ENCODE measurements around the gene ANKRD53.
A peak's percentile ranks its signal among the peaks of the same experiment; 100 is the strongest.
"Not testable (repeated sequence)": the region's sequence is repeated elsewhere in the genome, so short reads cannot be mapped to it uniquely, and the experiment has no call there.

ANKRD53 gene

DNA sequence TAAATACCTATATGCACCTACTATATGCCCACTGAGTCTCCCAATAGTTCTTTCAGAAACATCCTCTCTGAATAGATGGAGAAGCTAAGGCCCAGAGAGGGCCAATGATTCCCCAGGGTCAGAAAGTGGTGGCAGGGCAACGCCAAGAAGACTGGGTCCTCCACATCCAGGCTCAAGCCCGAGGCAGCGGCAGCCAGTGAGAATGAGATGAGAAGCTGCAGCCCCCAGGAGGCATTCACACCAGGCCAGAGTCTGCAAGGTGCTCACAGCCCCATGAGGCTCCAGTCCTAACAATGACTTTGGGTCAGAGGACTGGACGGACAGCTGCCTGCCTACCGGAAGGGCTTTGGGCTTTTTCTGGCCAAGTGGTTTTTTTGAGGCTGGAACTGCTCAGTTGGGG, 12.7 kb downstream of the ANKRD53 start:
- DNase-seq (ENCODE audit: low spot score): no peak

- no peak for DNase-seq (ENCODE audit: low spot score)
Observed at GRCh38 chr2:70991742-70992141, 13.3 kb downstream of the ANKRD53 start.

- DNase-seq (ENCODE audit: low spot score): no peak
Observed at GRCh38 chr2:70992945-70993853, 14.8 kb downstream of the ANKRD53 start.

DNA sequence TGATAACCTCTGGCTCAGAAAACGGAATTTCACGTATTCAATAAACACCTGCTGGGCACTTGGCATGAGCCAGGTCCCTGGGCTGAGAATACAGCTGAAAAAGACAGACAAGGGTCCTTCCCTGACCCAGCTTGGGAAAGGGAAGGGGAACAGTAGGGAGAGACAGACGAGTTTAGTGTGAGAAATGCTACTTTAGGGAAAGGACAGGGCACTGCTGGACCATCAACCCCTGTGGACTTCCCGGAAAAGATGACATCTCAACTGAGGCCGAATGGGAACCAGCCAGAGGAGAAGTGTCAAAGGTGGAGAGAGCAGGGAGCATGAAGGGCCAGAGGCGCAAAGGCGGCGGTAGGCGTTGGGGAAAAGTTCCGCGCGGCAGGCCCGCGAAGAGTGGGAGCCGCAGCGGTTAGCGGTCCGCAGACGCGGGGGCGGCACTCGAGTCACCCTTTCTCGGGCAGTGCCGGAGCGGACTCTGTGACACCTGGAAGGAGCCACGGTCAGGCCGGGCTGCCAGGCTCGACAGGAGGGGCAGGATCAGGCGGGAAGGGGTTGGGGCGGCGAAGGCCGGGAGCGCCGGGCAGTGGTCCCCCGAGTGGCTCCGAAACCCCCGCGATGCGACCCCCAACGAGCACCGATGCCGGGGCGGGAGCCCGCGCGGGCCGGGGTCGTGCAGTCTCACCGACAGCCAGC, 15.7 kb downstream of the ANKRD53 start:
- DNase-seq (ENCODE audit: low spot score): no peak

DNA sequence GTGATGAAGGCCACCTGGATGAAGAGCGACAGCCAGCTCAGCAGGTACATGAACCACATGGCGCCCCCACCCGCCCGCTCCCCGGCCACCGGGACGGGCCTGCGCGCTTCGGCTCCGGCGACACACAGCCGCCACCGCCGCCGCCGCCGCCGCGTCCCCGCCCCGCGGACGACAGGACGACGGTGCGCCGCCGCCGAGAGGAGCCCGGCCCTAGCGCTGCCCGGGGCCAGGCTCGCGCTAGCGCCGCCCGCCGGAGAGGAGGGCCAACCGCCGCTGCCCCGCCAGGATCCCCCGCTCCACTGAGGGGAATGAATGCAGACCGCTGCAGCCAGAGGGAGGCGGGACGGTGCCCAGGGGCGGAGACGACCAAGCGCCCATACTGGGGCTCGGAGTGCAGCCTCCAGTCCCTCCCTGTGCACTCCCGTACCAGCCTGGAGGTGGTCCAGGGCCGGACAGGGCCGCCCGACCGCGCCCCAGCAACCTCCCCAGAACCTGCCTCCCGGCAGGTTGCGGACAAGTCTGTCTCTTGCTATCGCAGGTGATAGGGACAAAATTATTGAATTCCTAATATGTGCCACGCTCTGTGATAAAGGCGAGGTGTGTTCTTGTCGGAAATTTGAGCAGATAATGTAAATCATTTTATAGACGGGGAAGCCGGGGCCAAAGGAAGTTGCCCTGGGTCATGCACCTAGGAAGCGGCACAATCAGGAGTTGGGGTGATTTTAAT, 16.4 kb downstream of the ANKRD53 start, which contains the start of gene TEX261:
Gene TEX261, minus strand, starts transcription at position 175 of the 727 bp plus-strand sequence. Its CDS starts 116 bp downstream, at position 59.
- peak; percentile 91 for DNase-seq (ENCODE audit: low spot score)

- peak; percentile 66 for DNase-seq (ENCODE audit: low spot score)
Observed at GRCh38 chr2:70995426-70995729, 16.9 kb downstream of the ANKRD53 start.

DNA sequence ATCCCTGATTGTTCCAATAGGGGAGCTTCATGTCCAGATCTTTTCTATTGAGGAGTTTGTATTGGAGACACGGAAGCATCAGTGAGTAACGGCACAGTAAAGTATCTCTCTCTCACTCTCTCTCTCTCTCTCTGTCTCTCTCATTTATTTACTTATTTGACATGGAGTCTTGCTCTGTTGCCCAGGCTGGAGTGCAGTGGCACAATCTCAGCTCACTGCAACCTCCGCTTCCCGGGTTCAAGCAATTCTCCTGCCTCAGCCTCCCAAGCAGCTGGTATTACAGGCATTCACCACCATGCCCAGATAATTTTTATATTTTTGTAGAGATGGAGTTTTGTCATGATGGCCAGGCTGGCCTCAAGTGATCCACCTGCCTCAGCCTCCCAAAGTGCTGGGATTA, 20.5 kb downstream of the ANKRD53 start:
- not testable (repeated sequence) for DNase-seq (ENCODE audit: low spot score)

DNA sequence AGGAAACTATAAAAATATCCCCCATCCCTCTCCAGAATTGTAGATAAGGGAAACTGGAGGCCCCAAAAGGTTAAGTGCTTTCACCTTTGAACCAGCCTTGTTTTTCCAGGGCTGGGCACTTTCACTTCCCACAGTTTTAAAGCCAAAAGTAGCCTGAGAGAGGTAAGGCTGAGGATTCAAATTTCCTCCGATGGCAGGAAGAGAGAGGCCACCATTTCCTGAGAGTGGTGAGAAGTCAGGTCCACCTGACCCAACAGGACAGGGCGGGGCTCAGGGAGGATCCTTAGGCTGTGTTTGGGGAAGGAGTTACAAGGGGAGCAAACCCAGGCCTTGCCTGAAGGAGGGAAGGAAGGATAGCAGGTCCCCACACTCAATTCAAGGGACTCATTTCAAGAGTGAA, 20.9 kb downstream of the ANKRD53 start:
- DNase-seq (ENCODE audit: low spot score): no peak

GRCh38 chr2:70999931-71000330, 21.5 kb downstream of the ANKRD53 start:
- not testable (repeated sequence) for DNase-seq (ENCODE audit: low spot score)

DNA sequence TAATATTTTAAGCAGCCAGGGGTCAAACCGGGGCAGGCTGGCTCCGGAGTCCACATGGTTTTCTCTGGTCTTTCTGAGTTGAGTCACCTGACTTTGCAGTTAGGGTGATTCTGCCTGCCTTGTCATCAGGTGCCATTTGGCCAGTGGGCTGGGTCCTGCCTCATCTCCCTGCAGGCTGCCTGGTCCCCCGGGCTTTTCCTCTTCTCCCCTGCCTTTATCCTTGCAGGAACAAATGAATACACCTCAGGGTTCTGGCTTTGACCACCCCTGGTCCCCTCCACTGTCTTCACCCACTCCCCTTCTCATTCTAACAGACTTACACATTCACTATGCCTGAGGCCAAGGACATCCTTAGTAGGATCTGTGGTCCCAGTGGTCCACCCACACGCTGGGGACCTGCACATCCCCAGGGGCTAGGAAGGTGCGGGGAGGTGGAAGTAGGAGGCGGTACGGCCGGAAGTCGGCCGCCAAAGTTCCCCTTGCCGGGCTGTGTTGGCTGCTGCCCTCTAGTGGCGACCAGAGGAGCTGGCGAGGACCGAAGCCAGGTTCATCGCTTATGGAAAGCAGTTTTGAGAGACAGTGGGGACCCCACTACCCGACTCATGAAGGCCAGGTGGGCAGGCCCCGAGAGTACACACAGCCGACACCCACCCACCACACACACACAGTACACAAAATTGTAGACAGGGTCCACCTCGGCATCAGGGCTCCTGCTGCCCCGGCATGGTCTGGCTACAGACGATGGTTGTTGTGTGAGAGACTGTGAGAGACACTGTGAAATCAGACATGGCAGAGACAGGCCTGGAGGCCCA, 22.6 kb downstream of the ANKRD53 start:
- peak; percentile 83 for DNase-seq (ENCODE audit: low spot score)

- no peak for DNase-seq (ENCODE audit: low spot score)
Observed at GRCh38 chr2:71001592-71001927, 23.1 kb downstream of the ANKRD53 start.

DNA sequence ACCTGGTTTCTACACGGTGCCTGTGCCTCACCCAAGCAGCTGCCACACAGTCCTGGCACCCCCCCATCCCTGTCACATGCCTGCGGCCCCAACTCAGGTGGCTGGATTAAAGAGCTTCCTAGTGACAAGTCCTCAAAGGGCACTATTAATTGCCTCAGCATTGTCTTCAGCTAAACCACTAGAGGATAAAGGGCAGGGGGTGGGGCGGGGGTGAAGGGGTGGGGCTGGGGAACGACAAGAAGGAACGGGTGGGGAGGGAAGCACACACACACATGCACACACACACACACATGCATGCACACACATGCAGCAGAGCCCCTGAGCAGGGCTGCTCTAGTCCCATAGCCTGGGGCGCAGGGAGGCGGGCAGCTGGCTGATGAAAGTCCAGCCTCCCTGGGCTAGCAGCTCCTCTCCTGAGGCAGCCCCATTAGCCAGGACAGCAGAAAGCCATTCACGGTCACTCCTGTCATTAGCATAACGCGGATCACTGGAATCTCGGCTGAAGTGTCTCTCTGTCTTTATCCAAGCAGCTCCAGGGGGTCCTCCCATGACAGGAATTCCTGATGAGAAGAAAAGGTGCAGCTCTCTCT, 23.6 kb downstream of the ANKRD53 start:
- DNase-seq (ENCODE audit: low spot score): no peak

DNA sequence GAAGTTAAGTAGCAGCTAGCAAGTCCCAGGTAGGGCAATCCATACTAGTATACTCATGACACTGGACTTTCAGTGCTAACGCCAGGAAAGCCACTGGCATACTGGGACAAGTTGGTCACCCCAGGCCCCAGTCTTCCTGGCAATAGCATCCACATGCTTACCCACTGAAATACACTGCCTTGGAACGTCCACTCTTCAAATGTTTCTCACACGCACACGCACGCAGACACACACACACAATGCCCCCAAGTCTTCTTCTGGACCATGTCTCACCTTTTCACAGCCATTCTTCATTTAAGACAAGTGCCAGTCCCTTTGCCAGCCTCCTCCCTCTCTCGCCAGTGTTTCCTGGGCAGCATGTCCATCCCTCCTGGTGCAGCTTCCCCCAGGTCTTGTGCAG, 25.0 kb downstream of the ANKRD53 start:
- no peak for DNase-seq (ENCODE audit: low spot score)

DNA sequence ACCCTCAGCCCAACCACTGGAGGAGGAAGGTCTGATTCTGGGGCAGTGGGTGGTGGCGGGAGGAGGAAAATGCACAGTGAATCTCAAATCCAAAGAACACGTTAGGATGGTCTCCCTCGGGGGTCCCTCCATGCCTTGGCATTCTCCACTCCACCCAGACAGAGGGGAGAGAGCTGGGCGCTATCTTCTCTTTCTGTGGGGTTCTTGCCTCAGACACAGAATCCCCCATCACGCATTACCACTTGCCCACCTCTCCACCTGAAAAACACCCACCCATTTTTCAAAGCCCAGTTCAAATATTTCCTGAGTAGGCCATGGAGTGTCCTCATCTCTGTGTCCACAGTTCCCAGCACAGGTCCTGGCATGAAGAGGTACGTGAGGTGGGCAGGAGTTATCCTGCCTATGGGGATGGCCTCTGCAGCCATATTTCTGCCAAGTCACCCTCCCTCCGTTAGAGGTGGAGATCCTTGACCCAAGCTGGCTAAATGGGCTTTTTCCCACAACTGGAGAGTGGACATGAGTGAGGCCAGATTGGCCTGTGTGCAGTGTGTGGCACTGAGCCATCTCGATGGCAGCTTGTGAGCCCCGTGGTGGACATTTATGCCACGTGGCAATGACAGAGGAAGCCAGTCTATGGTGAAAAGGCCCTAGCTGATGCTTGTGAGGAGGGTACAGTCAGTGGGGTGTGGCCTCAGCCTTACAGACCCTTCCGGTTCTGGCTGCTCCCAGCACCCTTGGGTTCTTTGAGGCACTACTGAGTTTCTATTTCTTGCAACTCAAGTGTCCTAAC, 25.7 kb downstream of the ANKRD53 start:
- DNase-seq (ENCODE audit: low spot score): no peak

- DNase-seq (ENCODE audit: low spot score): no peak
Observed at GRCh38 chr2:71004857-71005256, 26.4 kb downstream of the ANKRD53 start.

GRCh38 chr2:71005271-71006202, 27.1 kb downstream of the ANKRD53 start:
- DNase-seq (ENCODE audit: low spot score): no peak

DNA sequence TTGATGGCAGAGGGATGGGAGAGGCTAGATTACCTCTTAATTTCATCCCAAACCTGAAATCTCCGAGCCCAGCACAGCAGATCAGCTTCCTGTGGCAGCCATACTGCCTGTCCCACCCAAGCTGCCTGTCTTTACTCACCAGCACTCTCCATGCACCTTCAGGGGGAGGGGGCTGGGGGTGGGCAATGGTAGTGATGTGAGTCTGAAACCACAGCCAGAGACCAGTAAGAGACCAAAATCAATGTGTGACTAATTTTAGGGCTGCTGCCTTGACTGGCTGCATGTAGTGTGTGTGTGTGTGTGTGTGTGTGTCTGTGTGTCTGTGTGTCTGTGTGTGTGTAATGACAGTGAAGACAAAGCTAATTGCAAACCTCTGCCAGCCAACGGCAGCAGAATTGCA, 27.9 kb downstream of the ANKRD53 start:
- DNase-seq (ENCODE audit: low spot score): no peak

DNA sequence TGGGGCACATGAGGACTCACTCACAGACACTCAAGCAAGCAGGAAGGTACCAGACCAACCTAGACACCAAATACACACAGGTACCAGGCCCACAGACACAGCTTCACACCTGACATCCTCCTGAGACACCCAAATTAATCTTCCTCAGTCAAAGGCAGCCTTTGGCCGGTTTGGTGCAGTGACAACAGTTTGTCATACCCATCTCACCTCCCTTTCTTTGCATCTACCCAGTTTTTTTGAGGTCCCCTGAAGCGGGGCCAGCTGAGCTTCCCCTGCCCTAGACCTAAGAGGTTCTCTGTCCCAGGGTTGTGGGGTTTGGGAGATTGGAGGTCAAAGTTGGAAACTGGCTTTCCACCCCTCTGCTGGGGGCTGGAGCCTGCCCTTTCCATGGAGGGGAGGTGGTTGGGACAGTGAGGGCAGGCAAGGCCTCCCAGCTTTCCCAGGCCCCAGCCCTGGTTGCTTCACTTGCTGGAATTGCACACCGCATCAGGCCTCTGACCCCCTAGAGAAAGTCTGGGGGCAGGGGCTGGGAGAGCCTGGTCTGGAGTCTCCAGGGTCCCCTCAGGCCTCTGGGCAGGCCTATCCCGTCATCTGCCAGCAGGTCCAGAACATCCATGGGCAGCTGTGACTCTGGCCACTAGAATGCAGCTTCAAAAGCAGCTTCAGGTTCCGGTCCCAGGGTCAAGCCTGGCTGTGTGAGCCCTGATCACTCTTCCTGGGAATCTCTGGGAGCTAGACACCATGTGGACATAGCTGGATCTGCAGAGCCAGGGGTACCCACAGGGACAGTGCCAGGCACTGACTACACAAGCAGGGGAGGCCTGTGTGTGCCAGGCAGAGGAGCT, 28.7 kb downstream of the ANKRD53 start:
- no peak for DNase-seq (ENCODE audit: low spot score)

DNA sequence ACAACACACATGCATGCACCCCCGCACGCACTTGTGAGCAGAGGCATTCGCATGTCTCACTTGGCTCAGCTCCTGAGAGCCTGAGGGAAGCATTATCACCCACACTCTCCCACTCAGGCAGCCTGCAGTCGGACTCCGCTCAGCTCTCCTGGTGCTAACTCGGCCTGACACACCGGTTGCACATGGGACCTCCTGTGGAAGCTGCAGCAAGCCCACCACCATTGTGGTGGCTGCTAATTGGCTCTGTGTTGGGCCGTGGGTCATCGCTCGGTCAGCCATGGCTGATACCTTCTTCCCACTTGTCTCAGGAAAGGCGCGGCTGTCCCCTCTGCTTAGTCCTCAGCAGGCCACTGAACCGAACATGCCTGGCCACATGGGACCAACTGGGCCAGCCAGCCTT, 29.9 kb downstream of the ANKRD53 start:
- no peak for DNase-seq (ENCODE audit: low spot score)
